ENCODE results near the gene SUPT7L.
A peak's percentile ranks its signal among the peaks of the same experiment; 100 is the strongest.
"Not testable (repeated sequence)": the region's sequence is repeated elsewhere in the genome, so short reads cannot be mapped to it uniquely, and the experiment has no call there.

SUPT7L gene

DNA sequence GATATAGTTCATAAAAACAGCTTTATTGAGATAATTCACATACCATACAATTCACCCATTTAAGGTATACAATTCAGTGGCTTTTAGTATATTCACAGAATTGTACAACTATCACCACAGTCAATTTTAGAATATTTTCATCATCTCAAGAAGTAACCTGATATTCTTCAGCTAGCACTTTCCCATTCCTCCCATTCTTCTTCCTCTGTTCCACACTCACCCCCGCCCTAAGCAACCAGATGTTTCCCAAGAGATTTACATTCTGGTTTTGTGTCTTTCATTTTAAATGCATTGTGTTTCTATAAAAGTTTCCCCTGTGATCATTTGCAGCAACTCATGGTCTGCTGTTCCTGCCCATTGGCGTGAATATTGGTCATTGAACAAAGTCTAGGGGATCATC lies 29.1 kb downstream of the SUPT7L start:
- no peak for DNase-seq

DNA sequence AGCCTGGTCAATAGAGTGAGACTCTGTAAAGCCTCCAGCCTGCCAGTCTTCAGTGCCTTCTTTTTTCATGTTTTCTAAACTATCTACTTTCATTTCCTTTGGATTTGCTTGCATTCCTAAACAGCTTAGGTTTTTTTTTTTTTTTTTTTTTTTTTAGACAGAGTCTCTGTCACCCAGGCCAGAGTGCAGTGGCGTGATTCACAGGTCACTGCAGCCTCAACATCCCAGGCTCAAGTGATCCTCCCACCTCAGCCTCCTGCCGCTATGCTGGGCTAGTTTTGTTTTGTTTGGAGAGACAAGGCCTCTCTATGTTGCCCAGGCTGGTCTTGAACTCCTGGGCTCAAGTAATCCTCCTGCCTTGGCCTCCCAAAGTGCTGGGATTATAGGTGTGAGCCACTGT lies 33.2 kb downstream of the SUPT7L start:
- DNase-seq: not testable (repeated sequence)

DNA sequence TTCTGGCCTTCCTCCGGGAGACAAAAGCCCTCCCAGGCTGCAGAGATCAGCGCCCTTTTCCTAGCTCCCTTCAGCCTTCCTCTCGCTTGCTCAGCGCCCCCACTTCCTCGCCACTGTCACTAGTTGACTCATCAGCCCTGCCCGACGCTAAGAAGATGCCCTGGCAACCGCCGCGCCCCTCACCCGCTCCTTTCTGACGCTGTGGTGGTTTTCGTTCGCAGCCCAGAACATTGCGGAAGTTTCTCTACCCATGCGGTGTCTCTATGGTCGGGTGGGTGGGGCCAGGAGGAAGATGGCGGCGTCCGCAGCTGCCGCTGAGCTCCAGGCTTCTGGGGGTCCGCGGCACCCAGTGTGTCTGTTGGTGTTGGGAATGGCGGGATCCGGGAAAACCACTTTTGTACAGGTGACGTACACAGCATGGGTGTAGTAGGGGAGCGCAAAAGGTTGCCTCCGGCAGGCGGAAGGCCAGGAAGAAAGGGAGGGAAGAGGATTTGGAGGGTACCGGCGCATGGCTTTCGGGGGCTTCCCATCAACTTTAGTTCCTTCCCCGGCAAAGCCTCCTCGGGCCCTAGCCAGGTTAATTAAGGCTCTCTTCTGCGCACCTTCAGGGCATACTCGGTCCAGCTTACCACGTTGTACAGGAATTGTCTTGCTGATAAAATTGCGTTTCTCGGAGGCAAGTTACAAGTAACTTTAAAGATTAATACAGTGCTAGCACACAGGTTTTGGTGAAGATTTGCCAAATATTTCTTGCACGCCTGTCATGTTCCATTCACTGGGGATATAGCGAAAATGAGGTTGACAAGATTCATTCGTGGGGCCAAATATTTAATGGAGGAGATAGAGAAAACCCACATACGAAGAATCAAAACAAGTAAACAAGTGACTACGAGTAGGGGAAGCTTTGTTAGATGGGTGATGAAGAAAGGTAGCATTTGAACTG lies 34.4 kb downstream of the SUPT7L start, which contains the start of the genes CCDC121 and GPN1:
TSS of gene CCDC121 (minus strand) at position 246 of the 943 bp plus-strand sequence. CDS start 1,213 bp downstream, outside the sequence.
TSS of gene GPN1 (plus strand) at position 284 of the 943 bp plus-strand sequence. CDS start at position 293, 9 bp downstream.
- peak; percentile 94 for DNase-seq

DNA sequence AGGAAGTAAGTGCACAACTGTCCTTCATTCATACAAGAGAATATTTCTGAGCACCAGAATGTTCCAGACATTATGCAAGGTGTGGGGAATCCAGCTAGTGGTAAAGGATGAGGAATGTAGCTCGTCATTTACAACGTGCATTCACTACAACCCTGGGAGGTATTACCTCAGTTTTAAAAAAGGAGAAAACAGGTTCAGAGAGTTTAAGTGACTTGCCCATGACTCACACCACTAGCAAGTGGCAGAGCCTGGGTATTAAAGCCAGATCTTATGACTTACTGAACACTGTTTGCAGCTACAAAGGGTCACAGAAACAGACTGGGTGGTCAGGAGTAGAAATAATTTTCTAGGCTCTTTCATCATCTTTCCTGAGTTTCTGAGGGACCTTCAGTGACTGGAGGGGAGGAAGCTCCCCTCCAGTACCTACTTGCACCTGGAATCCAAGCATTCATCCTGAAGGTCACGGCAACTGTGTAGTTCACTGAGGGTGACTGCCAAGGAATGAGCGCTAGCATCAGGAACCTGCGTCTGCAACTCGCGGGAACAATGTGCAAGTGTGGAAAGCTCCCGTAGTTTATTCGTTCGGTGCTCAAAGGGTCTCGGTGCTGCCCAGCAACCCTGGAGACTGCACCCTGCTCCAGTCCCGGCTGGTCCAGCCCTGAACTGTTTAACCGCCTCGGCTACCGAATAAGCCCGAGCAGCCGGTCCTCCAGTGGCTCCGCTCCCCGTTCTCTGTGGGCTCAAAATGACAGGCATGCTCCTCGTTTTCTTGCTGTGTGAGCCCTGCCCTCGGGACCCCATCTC lies 35.2 kb downstream of the SUPT7L start:
- peak; percentile 23 for DNase-seq

DNA sequence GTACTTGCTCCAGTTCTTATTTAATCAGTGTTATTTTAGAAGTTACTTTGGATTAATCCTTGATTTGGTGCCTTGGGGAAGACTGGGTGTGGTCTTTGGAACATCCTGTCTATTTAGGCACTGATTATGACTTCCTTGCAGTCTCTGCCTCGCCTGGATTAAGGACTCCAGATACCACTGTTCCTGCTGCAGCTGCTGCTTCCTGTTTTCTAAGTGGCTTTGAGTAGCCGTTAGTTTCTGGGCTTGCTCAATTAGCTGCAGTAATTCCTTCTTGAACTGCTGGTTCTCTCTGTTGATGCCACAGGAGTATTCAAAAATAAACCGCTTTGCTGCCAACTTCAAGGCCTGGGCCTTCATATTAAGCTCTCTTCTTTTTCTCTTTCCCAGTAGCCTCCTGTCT lies 36.5 kb downstream of the SUPT7L start:
- not testable (repeated sequence) for DNase-seq

DNA sequence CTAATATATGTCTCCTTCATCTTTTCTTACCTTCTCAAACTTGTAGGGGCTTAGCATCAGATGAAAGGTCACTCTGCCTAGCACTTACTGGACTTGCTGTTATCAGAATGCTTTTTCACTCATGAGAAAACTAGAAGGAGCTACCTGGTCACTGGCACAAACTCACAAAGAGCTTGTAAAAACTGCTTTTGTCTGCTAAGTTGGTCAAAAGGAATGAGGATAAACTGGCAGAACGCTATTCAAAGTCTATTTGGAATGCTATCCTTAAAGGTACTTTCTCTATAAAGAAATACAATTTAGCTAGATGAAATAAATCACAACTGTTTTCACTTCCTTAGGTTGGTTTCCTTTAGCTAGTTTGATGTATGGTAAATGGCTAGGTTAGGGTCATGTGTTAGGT lies 37.1 kb downstream of the SUPT7L start:
- not testable (repeated sequence) for DNase-seq

DNA sequence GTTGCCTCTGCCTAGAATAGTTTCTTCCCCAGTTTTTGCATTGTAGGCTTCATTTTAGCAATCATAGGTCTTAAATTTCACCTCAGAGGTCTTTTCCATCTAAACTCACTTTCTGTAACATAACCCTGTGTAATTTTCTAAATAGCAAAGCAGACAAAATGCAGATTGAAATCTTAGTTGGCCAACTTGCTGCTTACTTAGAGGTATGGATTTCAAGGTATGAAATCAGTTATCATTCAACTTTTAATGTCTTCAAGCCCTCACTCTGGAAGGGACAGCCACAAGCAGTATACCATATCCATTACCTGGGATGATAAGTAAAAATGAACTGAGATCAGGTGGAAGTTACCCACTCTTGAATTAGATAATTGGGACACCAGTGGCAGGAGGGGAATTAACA lies 38.5 kb downstream of the SUPT7L start:
- no peak for DNase-seq

DNA sequence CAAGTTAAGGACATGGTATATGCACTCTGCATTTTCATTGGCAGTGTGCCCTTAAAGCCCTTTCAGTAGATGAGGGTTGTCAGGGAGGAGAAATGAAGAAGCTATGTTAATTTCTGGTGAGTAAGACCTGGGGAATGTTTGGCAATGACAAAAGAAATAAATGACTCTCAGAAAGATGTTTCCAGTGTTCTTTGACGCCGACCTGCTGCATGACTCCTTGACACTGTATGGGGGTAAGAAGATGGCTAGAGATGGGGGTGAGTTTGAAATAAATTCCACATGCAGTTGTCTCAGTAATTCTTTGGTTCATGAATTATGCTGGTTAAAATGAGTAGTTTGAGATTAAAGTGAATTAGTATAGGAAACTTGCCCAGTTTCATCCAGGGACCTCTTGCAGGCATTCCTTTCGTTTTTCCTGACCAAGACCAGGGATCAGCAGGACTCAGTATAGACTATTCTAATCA lies 40.5 kb downstream of the SUPT7L start:
- no peak for DNase-seq

DNA sequence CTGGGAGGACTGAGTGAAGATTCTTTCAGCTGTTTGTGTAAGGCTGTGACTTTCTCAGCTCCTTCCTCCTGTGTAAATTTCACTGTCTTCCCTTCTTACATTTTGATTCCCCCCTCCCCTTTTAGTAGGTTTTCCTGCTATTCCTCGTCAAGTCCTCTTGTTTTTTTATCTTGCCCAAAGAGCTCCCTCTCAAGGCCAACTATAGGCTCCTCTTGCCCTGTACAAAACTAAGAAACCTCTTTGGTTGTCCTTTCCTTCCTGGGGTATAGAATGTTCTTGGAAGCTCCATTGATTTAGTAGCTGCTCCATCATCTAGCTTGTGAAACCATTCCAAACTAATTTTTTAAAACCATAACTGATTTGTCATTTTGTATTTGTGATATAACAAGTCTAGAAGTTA lies 41.9 kb downstream of the SUPT7L start:
- DNase-seq: no peak

DNA sequence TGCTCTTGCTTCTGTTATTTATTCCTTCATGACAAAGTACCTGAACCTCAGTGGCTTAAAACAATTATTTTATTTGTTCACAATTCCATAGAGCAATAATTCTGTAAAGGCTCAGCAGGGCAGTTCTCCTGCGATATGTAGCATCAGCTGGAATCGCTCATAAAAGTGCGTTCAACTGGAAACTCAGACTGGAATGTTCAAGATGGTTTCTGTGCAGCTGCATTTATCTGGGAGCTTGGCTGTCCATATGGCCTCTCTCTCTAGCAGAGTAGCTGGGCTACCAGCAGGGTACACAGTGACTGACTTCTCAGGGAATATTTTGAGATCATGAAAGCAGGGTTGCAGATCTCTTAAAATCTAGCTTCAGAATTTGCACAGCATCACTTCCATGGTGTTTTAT lies 48.1 kb downstream of the SUPT7L start:
- no peak for DNase-seq

DNA sequence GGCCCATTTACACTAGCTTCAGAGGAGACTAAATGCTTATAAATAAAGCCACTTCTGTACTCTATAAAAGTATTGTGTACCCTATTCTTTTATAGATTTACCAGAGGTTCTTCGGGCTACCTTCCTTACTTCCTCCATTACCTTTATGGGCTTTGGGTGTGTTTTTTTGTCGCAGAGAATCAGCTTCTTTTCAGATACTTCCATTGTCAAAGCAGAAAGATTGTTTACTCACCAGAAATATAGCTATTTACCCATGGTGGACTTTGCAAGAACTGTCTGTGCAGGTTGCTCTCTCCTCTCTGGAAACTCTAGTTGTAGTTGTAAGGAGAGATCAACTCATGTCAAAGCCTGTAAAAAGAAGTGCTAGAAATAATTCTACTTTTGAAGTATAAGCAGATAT lies 49.4 kb downstream of the SUPT7L start:
- no peak for DNase-seq

DNA sequence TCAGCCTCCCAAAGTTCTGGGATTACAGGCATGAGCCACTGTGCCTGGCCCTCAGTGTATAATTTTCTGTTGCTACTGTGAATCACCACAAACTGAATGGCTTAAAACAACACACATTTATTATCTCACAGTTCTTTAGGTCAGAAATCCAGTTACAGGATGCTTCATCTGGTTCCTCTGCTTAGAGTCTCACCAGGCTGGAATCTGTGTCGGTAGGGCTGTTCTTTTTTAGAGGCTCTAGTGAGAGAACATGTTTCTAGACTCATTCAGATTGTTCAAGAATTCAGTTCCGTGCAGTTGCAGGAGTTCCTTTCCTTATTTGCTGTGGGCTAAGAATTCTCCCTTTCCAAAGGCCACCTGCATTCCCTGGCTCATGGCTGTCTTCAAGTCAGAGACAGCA lies 56.8 kb downstream of the SUPT7L start:
- DNase-seq: no peak

Data from hematopoietic multipotent progenitor cell treated with erythropoietin and hydrocortisone succinate and interleukin-3 and kit ligand, for 8 days (in vitro differentiated cells).